Neural crest cell (in vitro differentiated cells): ENCODE measurements around the gene PAPSS1. TPM values are rescaled to one million over a fixed set of nuclear protein-coding genes. Genes with fewer than 3 reads are reported as not detected.
"Not testable (repeated sequence)": the region's sequence is repeated elsewhere in the genome, so short reads cannot be mapped to it uniquely, and the experiment has no call there.

ENCODE experiments used
- DNase-seq: peaks from one replicate; pipeline ENCODE4 v3.0.0; 2021; ENCODE audit warnings: low read depth, mixed read lengths, low spot score
- H3K27ac Mint-ChIP-seq: one replicate; pipeline ENCODE4 v1.8.0; 2021; ENCODE audit warnings: mild to moderate bottlenecking, mixed read lengths; ENCODE audit not compliant: unreplicated experiment
- H3K27me3 Mint-ChIP-seq: 2 replicates; pipeline ENCODE4 v1.8.0; 2021; ENCODE audit warnings: low read depth, mild to moderate bottlenecking, mixed read lengths
- H3K36me3 Mint-ChIP-seq: 2 replicates; pipeline ENCODE4 v1.8.0; 2021; ENCODE audit warnings: low read depth, mild to moderate bottlenecking, mixed read lengths
- H3K4me1 Mint-ChIP-seq: 2 replicates; pipeline ENCODE4 v1.8.0; 2021; ENCODE audit warnings: mixed read lengths
- H3K4me3 Mint-ChIP-seq: one replicate; pipeline ENCODE4 v1.8.0; 2021; ENCODE audit warnings: mild to moderate bottlenecking, mixed read lengths
- H3K9me3 Mint-ChIP-seq: 2 replicates; pipeline ENCODE4 v1.8.0; 2021; ENCODE audit warnings: mixed read lengths
- CTCF ChIP-seq: fragments of 200-600 bp; sonication (generic); conservative IDR thresholded peaks from 2 replicates; pipeline ENCODE4 v1.5.0; 2021; ENCODE audit warnings: antibody characterized with exemption, mild to moderate bottlenecking
- total RNA-seq: library from RNA; stranded (reverse); gene quantifications from 2 replicates; pipeline ENCODE4 v1.2.1, GENCODE V29; 2021

PAPSS1 gene
- total RNA-seq, 1 donor from 2014 or later, result 78.6 TPM

GRCh38 chr4:107658400-107659336, 61.4 kb downstream of the PAPSS1 start:
- no peak overlapping the region for H3K27ac Mint-ChIP-seq
- TF ChIP-seq CTCF, result no peak
- H3K27me3 Mint-ChIP-seq, result no peaks in the 10 kb centered on the region
- peaks cover 17% of the 10 kb centered on the region for H3K4me1 Mint-ChIP-seq
- H3K36me3 Mint-ChIP-seq, result peaks cover 10% of the 10 kb centered on the region
- no peak for DNase-seq
- H3K4me3 Mint-ChIP-seq, result no peak overlapping the region
- no peaks in the 10 kb centered on the region for H3K9me3 Mint-ChIP-seq

- peaks cover 14% of the 10 kb centered on the region for H3K4me1 Mint-ChIP-seq
- H3K27ac Mint-ChIP-seq, result no peak overlapping the region
- no peak for TF ChIP-seq CTCF
- H3K9me3 Mint-ChIP-seq, result no peaks in the 10 kb centered on the region
- peaks cover 18% of the 10 kb centered on the region for H3K36me3 Mint-ChIP-seq
- no peak for DNase-seq
- H3K27me3 Mint-ChIP-seq, result no peaks in the 10 kb centered on the region
- H3K4me3 Mint-ChIP-seq, result no peak overlapping the region
Observed at GRCh38 chr4:107655289-107655688, 64.7 kb downstream of the PAPSS1 start.

- Mint-ChIP-seq H3K27ac (no peak overlapping the region), H3K4me3 (no peak overlapping the region), H3K27me3 (no peaks in the 10 kb centered on the region), H3K36me3 (peaks cover 18% of the 10 kb centered on the region), H3K9me3 (no peaks in the 10 kb centered on the region), H3K4me1 (peaks cover 14% of the 10 kb centered on the region)
- peak; percentile 3 for DNase-seq
- peak; percentile 50 for TF ChIP-seq CTCF
Observed at GRCh38 chr4:107654694-107655093, 65.3 kb downstream of the PAPSS1 start.

- H3K4me3 Mint-ChIP-seq, H3K9me3 Mint-ChIP-seq, H3K27me3 Mint-ChIP-seq, H3K27ac Mint-ChIP-seq, H3K4me1 Mint-ChIP-seq, DNase-seq: not testable (repeated sequence)
- peaks cover 15% of the 10 kb centered on the region for H3K36me3 Mint-ChIP-seq
Observed at GRCh38 chr4:107651408-107651807, 68.6 kb downstream of the PAPSS1 start.

- H3K36me3 Mint-ChIP-seq, result peaks cover 15% of the 10 kb centered on the region
- H3K27me3 Mint-ChIP-seq, result no peaks in the 10 kb centered on the region
- no peaks in the 10 kb centered on the region for H3K9me3 Mint-ChIP-seq
- H3K4me1 Mint-ChIP-seq, result peaks cover 9% of the 10 kb centered on the region
- no peak for TF ChIP-seq CTCF
- DNase-seq, result no peak
- no peak overlapping the region for H3K27ac Mint-ChIP-seq
- H3K4me3 Mint-ChIP-seq, result no peak overlapping the region
Observed at GRCh38 chr4:107650251-107650650, 69.8 kb downstream of the PAPSS1 start.
